Stimulated activated CD8-positive, alpha-beta memory T cell treated with anti-CD3 and anti-CD28 coated beads, Interleukin-12 subunit alpha, Interleukin-12 subunit beta, amount 100 ng/mL, for 24 hours (primary cell): ENCODE measurements around the gene CLN6.
"Not testable (repeated sequence)": the region's sequence is repeated elsewhere in the genome, so short reads cannot be mapped to it uniquely, and the experiment has no call there.

Source experiments
- DNase-seq: peaks from one replicate; pipeline ENCODE4 v3.0.0-alpha.2; 2020; ENCODE audit errors: extremely low read depth

Gene CLN6

DNA sequence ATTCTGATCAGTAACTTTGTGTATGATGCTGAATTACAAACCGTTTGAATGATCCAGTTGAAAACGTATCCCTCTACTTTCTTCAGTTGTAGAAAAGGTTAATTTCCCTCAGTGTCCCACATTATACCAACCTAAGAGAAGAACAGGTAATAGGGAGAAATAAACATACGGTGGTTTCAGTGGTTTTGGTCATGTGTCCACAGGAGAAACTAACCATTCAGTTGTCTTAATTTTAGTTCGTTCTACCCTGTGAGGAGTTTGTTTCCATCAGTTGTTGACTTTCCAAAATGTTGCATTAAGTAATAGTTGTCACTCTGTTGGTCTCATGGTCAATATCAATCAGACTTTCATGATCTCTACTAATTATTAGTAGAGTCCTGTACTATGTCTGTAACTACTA is 39.5 kb downstream of the CLN6 start:
- DNase-seq: no peak

DNA sequence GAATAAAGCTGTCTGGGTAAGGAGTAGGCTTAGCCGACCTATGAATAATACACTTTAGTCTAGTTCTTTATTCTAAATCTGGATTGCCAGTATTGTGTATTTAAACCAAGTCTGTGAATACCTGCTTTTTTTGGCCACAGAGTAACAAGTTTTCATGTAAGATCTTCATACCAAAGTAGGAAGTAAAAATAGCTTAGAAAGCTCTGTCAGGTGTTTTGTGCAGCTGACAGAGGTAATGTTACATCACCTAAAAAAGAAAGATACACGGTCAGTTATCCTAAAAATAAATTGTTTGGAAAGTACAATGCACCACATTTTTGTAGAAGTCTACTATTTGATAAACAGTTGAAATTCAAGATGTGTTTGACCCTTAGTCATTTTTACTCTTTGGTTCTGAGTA is 40.9 kb downstream of the CLN6 start:
- no peak for DNase-seq

DNA sequence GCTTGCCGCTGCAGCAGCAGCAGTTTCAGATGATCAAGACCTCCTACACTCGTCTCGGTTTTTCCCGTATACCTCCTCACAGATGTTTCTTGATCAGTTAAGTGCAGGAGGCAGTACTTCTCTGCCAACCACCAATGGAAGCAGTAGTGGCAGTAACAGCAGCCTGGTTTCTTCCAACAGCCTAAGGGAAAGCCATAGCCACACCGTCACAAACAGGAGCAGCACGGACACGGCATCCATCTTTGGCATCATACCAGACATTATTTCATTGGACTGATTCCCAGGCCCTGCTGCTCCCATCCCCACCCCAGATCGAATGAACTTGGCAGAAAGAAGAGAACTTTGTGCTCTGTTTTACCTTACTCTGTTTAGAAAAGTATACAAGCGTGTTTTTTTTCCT is 42.0 kb downstream of the CLN6 start:
- no peak for DNase-seq

DNA sequence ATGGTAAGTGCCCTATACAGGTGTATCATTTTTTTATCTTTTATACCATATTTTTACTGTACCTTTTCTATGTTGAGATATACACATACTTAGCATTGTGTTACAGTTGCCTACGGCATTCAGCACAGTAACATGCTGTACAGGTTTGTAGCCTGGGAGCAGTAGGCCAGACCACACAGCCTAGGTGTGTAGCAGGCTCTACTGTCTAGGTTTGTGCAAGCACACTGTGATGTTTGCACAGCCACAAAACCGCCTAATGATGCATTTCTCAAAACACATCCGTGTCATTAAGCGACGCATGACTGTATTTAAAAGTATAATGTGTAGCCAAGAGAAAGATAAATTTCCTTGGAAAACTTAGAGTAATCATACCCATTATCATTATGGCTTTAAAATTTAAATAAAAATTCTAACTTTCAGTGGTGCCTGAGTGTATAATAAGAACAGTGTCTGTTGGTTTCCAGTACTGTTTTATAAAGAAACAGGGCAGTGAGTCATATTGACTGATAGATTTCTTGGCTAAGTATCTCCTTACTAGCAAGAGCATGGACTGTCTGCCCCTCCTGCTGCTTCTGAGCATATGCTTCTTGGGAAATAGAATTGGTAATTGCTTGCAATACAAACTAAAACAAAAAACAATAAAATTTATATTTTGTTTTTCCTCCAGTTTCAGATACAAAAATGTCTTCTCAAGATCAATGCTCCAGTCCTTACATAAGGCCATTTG is 42.7 kb downstream of the CLN6 start:
- DNase-seq: no peak

DNA sequence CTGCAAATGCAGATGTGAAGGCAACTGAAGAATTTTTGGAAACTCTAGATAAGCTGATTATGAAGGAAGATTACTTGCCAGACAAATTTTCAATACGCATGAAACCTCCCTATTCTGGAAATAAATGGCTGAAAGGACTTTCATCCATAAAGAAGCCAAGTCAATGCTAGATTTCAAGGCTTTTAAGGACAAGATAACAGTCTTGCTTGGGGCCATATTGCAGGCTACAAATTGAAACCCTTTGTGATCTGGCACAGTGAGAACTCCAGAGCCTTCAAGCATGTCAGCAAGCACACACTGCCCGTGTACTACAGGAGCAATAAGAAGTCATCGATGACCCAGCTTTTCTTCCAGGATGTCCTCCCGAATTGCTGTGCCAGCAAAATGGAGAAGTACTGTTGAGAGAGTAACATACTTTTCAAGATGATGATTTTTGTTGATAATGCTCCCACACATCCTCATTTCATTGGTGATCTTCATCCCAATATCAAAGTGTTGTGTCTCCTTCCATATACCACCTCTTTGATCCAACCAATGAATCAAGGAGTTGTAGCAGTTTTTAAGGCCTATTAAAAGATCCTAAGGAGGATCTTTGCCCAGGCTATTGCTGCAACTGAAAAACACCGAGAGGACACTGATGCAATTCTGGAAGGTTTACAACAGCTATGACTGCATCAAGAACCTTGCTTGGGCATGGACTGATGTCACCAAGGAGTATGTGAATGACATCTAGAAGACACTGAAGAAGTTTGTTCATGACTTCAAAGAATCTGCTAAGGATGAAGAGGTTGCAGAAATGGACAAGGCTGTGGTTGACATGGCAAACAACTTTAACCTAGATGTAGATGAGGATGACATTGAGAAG is 44.7 kb downstream of the CLN6 start:
- no peak for DNase-seq

DNA sequence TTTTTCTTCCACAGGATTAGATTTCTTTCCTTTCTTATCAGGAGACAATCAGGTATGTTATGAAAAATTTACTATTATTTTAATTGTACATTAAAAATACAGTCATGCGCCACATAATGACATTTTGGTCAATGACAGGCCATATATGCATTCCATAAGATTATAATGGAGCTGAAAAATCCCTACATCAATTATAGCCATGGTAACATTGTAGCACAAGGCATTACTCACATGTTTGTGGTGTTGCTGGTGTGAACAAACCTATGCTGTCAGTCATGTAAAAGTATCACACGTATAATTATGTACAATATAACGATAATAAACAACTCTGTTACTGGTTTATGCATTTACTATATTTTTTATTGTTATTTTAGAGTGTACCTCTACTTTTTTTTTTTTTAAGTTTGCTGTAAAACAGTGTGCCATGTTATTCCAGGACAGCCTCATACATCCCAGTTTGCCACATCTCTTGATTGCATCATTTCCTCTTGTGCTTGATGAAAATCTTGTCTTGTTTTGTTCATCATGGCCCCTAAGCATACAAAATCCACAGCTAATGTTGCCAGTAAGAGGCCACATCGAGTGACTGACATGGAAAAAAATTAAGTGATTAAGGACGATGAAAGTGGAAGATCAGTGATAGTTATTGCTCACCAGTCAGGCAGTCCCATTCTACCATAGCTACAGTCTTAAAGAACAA is 45.8 kb downstream of the CLN6 start:
- no peak for DNase-seq

DNA sequence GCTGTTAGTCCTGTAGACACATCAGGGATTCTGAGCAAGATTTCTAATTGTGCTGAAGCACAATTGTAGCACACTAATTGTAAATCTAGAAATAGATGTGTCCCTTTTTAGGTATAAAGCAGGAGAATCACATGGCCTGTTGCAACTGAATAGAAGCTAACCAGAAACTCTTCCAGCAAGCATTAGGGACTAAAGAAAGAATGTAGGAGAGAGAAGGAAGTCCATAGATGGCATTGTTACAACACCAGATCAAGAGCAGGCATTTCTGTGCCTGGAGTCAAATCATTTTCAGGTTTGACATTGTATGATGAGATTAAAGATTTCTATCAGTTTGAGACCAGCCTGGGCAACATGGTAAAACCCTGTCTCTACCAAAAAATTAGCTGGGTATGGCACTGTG is 51.8 kb downstream of the CLN6 start:
- no peak for DNase-seq

DNA sequence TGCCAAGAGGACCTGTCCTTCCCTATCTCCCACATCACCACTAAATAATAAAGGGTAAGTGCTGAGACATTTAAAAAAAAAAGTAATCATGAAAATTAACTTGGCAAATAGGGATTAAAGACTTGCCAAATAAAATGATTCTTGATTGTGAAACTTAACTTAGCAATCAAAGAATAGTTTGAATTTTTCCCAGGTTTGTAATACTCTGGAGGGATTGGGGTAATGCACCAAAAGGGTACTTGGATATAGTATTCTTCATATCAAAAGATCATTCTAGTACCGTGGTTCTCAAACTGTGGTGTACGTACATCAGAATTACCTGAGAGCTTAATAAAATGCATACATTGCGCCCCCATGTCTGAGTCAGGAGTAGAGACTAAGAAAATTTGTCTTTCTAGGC is 52.9 kb downstream of the CLN6 start:
- DNase-seq: no peak

DNA sequence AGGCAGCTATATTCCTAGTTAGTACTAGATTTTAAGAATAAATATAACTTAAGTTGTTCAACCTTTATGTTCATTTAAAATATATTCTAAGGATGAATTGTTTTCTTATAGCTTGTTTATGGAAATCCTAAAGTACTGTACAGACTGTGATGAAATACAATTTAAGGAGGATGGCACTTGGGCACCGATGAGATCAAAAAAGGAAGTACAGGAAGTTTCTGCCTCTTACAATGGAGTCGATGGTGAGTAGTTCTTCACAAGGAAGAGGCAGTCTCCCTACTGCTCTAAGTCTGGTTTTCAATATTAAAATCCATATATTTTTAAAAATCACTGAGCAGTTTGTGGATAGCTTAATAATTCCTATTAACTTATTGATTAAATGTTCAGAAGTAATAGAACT is 54.0 kb downstream of the CLN6 start:
- no peak for DNase-seq

DNA sequence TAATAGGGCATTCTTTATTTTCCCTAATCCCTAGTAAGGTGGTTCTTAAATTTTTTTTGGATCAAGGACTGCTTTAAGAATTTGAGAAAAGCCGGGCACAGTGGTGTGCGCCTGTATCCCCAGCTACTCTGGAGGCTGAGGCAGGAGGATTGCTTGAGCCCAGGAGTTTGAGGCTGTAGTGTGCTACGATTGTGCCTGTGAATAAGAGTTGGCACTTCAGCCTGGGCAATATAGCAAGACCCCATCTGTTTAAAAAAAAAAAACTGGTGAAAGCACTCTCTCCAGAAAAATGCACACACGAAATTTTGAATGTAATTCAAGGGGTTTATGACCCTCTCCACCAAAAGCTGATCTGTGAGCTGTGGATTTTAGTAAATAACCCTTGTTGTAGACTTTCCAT is 56.4 kb downstream of the CLN6 start:
- DNase-seq: no peak

DNA sequence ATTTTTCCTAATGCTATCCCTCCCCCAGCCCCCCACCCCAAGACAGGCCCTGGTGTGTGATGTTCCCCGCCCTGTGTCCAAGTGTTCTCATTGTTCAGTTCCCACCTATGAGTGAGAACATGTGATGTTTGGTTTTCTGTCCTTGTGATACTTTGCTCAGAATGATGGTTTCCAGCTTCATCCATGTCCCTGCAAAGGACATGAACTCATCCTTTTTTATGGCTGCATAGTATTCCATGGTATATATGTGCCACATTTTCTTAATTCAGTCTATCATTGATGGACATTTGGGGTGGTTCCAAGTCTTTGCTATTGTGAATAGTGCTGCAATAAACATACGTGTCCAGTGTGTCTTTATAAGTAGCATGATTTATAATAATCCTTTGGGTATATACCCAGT is 57.5 kb downstream of the CLN6 start:
- not testable (repeated sequence) for DNase-seq

DNA sequence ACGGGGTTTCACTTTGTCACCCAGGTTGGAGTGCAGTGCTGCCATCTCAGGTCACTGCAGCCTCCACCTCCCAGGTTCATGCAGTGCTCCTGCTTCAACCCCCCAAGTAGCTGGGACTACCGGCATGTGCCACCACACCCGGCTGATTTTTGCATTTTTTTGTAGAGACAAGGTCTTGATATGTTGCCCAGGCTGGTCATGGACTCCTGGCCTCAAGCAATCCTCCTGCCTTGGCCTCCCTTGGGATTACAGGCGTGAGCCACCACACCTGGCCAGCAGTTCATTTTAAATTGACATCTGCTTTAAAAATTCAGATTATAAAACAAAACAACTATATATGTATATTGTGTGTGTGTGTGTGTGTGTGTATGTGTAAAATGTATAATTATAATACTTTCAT is 62.7 kb downstream of the CLN6 start:
- no peak for DNase-seq

DNA sequence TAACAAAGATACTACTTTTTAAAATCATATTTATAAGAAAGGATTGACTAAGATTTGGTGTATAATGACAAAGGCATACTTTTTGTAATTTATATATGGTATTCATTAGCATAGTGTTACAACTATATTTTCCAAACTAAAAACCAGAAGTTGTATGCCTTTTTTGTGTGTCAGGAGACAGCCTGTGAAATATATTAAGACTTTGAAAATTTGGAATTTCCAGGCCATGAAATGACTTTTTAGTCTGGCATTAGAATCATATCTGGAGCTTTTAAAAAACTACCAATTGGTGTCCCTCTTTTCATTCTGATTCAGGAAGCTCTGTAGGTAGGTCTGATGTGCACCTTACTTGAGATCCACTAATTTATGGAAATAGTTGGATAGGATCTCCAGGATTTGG is 66.3 kb downstream of the CLN6 start:
- DNase-seq: no peak

DNA sequence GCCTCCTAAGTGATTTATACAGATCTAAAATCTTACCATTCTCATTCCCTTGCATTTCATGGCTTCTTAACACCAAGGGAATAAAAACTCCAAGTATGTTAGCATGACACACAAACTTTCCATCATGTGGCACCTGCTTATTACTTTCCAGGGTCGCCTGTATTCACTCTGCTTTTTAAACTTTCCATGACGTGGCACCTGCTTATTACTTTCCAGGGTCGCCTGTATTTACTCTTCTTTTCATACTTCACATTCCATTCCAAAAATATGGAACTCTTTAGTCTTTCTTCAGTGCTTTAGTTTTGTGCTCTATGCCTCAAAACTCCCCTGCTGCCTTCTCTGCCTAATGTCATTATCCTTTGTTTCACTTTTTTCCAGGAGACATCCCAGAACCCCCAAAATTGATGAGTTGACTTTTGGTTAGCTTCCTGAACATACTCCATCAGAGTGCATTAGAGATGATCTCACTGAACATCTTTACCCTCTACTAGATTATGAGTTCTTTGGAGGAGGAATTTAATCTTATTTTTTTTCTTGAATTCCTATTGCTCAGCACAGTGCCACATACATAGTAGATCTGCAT is 71.4 kb downstream of the CLN6 start:
- no peak for DNase-seq

DNA sequence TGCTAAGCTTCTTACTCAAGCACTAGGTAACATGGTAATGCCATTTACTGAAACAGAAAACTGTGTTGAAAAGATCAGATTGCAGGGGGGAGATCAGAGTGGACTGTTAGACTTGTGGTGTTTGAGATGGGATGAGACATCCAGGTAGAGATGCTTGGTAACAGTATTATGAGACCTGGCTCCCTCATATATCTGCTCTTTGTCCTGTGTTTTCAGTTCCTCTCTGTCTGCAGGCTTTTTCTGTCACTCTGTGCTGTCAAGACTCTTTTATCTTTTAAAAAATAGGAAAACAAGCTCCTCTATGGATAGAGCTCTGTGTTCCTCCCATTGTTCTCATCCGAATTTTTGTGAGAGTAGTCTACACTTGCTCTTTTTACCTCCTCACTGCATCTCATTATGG is 72.5 kb downstream of the CLN6 start:
- DNase-seq: no peak
